ENCODE results near the gene RPS6KC1. TPM values are rescaled to one million over a fixed set of nuclear protein-coding genes. Genes with fewer than 3 reads are reported as not detected.

RPS6KC1 gene
- total RNA-seq, 3 donors from 2014 or later (not counting 1 experiment from before 2014, with no cell fraction given), result 19.6 to 32.7 (median 24.1) TPM

- Mint-ChIP-seq H3K4me1 (peaks cover 5 to 10% of the 10 kb centered on the region in 2 donors), H3K9me3 (no peaks in the 10 kb centered on the region), H3K27me3 (ENCODE audit: low read depth in 2 of 2) (no peaks in the 10 kb centered on the region), H3K4me3 (no peak overlapping the region), H3K27ac (no peak overlapping the region), H3K36me3 (peaks cover 6% of the 10 kb centered on the region)
- TF ChIP-seq, protein P1, sequence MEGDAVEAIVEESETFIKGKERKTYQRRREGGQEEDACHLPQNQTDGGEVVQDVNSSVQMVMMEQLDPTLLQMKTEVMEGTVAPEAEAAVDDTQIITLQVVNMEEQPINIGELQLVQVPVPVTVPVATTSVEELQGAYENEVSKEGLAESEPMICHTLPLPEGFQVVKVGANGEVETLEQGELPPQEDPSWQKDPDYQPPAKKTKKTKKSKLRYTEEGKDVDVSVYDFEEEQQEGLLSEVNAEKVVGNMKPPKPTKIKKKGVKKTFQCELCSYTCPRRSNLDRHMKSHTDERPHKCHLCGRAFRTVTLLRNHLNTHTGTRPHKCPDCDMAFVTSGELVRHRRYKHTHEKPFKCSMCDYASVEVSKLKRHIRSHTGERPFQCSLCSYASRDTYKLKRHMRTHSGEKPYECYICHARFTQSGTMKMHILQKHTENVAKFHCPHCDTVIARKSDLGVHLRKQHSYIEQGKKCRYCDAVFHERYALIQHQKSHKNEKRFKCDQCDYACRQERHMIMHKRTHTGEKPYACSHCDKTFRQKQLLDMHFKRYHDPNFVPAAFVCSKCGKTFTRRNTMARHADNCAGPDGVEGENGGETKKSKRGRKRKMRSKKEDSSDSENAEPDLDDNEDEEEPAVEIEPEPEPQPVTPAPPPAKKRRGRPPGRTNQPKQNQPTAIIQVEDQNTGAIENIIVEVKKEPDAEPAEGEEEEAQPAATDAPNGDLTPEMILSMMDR (IDR thresholded peaks at IDR 0.05), result no peak
- DNase-seq (no peak), ATAC-seq (no peak)
- Histone ChIP-seq H3K27me3 (ENCODE audit: control insufficient read depth, insufficient read depth, low read length) (no peaks in the 10 kb centered on the region), H3K4me1 (ENCODE audit: control insufficient read depth, insufficient read depth, low read length) (no peaks in the 10 kb centered on the region), H3K27ac (ENCODE audit: low read length) (no peak overlapping the region), H3K36me3 (ENCODE audit: control insufficient read depth, insufficient read depth, low read length) (peaks cover 2% of the 10 kb centered on the region), H3K9me3 (ENCODE audit: control insufficient read depth, insufficient read depth, low read length) (no peaks in the 10 kb centered on the region), H3K4me3 (ENCODE audit: low read length) (no peak overlapping the region)
- 92% methylated on average over 5 of the region's 5 CpGs for WGBS (ENCODE audit: insufficient coverage)
- intact Hi-C loops (cut with micrococcal nuclease), result no loop called here
Measured at GRCh38 chr1:213171711-213172110, 120.7 kb downstream of the RPS6KC1 start.

GRCh38 chr1:213176341-213176740, 125.3 kb downstream of the RPS6KC1 start:
- WGBS (ENCODE audit: insufficient coverage), result 95% methylated on average over 3 of the region's 3 CpGs
- no peaks in the 10 kb centered on the region for H3K9me3 Mint-ChIP-seq
- no peak for ATAC-seq
- H3K4me1 Mint-ChIP-seq, result peaks cover 5% of the 10 kb centered on the region in 2 donors
- Histone ChIP-seq H3K27ac (ENCODE audit: low read length) (no peak overlapping the region), H3K9me3 (ENCODE audit: control insufficient read depth, insufficient read depth, low read length) (no peaks in the 10 kb centered on the region), H3K36me3 (ENCODE audit: control insufficient read depth, insufficient read depth, low read length) (peaks cover 6% of the 10 kb centered on the region), H3K4me3 (ENCODE audit: low read length) (no peak overlapping the region), H3K27me3 (ENCODE audit: control insufficient read depth, insufficient read depth, low read length) (no peaks in the 10 kb centered on the region), H3K4me1 (ENCODE audit: control insufficient read depth, insufficient read depth, low read length) (no peaks in the 10 kb centered on the region)
- H3K27me3 Mint-ChIP-seq (ENCODE audit: low read depth in 2 of 2), result no peaks in the 10 kb centered on the region
- no peak overlapping the region for H3K4me3 Mint-ChIP-seq
- TF ChIP-seq, protein P1 (IDR thresholded peaks at IDR 0.05), result no peak
- intact Hi-C loops (cut with micrococcal nuclease), result no loop called here
- H3K36me3 Mint-ChIP-seq, result peaks cover 6% of the 10 kb centered on the region
- no peak overlapping the region for H3K27ac Mint-ChIP-seq
- DNase-seq, result no peak

DNA sequence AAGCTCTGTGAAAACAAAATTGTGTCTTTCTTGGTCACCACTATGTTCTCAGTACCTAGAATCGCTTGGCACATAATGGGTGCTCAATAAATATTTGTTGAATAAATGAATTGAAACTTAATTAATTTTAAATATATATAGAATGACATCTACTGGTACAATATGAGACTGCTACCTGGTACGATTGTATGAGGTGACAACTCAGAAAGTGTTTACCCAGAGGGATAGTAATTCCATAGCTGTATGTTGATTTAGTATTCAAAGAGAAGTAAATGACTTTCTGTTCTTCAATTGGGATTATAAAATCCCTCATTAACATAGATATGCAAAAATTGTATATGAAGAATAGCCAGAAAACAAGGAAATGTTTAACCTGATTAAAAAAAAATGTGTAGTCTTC, 128.7 kb downstream of the RPS6KC1 start:
- Mint-ChIP-seq H3K4me3 (no peak overlapping the region), H3K9me3 (no peaks in the 10 kb centered on the region), H3K27me3 (ENCODE audit: low read depth in 2 of 2) (no peaks in the 10 kb centered on the region), H3K27ac (no peak overlapping the region), H3K4me1 (peaks cover 5% of the 10 kb centered on the region in 2 donors), H3K36me3 (peaks cover 11% of the 10 kb centered on the region)
- H3K36me3 ChIP-seq (ENCODE audit: control insufficient read depth, insufficient read depth, low read length), result peaks cover 6% of the 10 kb centered on the region
- intact Hi-C loops (cut with micrococcal nuclease), result no loop called here
- no peaks in the 10 kb centered on the region for H3K27me3 ChIP-seq (ENCODE audit: control insufficient read depth, insufficient read depth, low read length)
- TF ChIP-seq, protein P1 (IDR thresholded peaks at IDR 0.05), result no peak
- no peak overlapping the region for H3K27ac ChIP-seq (ENCODE audit: low read length)
- H3K4me3 ChIP-seq (ENCODE audit: low read length), result no peak overlapping the region
- H3K9me3 ChIP-seq (ENCODE audit: control insufficient read depth, insufficient read depth, low read length), result no peaks in the 10 kb centered on the region
- DNase-seq (no peak), ATAC-seq (no peak)
- H3K4me1 ChIP-seq (ENCODE audit: control insufficient read depth, insufficient read depth, low read length), result no peaks in the 10 kb centered on the region
- 100% methylated on average over 1 of the region's 2 CpGs for WGBS (ENCODE audit: insufficient coverage)

- 100% methylated on average over 1 of the region's 1 CpG for WGBS (ENCODE audit: insufficient coverage)
- Histone ChIP-seq H3K4me1 (ENCODE audit: control insufficient read depth, insufficient read depth, low read length) (no peaks in the 10 kb centered on the region), H3K27ac (ENCODE audit: low read length) (no peak overlapping the region), H3K27me3 (ENCODE audit: control insufficient read depth, insufficient read depth, low read length) (no peaks in the 10 kb centered on the region), H3K4me3 (ENCODE audit: low read length) (no peak overlapping the region), H3K36me3 (ENCODE audit: control insufficient read depth, insufficient read depth, low read length) (peaks cover 6% of the 10 kb centered on the region), H3K9me3 (ENCODE audit: control insufficient read depth, insufficient read depth, low read length) (no peaks in the 10 kb centered on the region)
- Mint-ChIP-seq H3K36me3 (peaks cover 10% of the 10 kb centered on the region), H3K27ac (no peak overlapping the region), H3K9me3 (peaks cover 3% of the 10 kb centered on the region in 2 donors), H3K27me3 (ENCODE audit: low read depth in 2 of 2) (no peaks in the 10 kb centered on the region), H3K4me3 (no peak overlapping the region), H3K4me1 (peaks cover 5 to 10% of the 10 kb centered on the region in 2 donors)
- TF ChIP-seq, protein P1 (IDR thresholded peaks at IDR 0.05), result no peak
- DNase-seq, result no peak
- intact Hi-C loops (cut with micrococcal nuclease), result no loop called here
- ATAC-seq, result no peak
Measured at GRCh38 chr1:213180833-213181232, 129.8 kb downstream of the RPS6KC1 start.

Measured in natural killer cell (primary cell).